HG03469 (cell line): Measurements from ENCODE around the gene LYL1.

Source experiments
- ATAC-seq: cut with Tn5 transposase; IDR thresholded peaks from one replicate; pipeline ENCODE4 v1.9.1; 2021; ENCODE audit warnings: mild to moderate bottlenecking, moderate library complexity, moderate number of reproducible peaks; ENCODE audit not compliant: unreplicated experiment

Gene LYL1

DNA sequence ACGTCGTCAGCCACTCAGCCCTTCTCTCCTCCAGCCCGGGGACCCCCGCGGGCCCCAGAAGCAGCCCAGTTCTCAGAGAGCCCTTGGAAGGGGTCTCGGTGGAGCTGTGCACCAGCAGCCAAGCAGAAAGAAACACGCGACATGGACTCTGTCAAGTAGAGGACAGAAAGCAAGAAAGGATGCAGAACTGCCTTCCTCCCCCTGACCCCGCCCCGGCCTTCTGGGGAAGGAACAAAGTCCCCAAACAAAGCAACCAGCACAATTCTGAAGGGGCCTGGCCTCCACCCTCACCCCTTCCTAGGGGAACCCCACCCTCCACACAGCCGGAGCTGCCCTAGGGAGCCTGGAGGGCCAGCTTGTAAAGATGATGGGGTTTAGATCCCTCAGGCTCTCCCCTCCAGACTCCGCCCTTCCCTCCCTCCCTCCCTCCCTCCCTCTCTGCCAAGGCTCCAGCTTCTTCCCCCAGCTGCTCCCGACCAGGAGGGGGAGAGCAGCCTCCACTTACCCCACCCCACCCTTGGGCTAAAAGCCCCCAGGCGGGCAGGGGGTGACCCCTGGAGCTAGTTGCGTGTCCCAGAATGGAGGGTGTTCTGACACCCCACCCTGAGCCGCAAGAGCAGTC lies 7.8 kb downstream of the LYL1 start:
- no peak for ATAC-seq

DNA sequence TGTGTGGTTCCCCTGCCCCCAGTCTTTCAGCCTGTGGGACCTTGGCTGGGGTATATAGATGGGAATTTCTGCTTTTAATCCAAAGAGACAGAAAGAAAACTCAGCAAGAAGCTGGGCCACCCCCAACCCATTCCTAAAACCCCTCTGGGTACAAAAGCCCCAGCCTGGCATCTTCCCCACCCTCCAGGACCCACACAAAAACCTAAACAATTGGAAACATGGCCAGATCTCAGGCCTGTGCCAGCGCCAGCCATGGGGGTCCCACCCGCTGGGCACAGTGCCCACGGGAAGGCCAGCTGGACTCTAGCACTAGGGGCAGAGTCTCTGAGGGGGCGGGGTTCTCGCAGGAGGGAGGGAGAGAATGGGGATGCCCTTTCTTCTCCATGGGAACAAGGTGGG lies 8.6 kb downstream of the LYL1 start:
- ATAC-seq = no peak

DNA sequence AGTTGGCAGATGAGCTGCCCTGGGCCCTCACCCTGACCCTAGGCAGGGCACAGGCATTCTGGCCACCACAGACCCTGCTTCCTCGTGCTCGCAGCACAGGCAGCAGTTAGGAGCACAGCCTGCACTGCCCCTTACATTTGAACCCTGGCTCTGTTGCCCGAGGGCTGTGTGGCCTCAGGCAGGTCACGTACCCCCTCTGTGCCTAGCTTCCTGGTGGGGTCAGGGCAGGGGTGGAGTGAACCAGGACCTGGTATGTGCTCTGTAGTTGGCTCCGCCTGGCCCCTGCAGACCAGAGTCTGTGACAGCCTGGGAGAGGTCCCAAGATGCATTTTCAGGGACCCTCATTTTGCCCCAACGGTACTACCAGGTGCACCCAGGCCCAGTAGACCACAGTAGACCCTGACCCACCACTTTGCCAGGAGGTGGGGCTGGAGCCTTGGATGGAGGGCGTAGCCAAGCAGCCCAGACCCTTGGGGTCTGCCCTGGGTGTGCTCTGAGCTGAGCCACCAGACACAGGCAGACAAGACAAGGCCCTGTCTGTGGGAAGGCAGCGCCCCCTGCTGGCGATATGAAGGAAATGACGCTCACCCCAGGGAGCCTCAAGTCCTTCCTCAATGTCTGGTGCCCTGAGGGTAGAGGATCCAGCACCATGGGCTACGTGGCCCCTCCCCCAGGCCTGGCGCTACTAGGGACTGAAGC lies 9.1 kb downstream of the LYL1 start:
- no peak for ATAC-seq

DNA sequence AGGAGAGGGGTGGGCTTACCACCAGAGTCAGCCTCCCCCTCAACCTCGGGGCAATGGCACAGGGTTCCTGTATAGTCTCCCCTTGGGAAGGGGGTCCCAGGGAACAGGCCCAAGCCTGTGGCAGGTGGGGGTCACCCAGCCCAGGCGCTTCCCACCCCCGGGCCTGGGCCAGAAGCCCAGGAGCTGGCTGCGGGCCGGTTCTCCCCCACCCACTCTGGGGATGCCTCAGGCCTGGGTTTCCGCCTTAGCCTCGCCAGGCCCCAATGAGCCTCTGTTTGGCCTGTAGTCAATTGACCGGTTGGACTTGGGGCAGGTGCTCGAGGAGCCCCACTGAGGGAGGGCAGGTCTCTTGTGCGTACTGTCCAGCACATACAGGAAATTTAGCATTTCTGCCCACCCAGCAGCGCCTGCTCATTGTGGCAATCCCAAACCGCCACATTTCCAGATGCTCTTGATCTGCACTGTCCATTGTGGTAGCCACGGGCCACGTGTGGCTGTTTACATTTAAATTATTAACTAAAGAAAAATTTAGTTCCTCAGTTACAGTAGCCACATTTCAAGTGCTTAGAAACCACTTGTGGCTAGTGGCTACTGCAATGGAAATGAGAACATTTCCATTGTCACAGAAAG lies 9.9 kb downstream of the LYL1 start:
- no peak for ATAC-seq

DNA sequence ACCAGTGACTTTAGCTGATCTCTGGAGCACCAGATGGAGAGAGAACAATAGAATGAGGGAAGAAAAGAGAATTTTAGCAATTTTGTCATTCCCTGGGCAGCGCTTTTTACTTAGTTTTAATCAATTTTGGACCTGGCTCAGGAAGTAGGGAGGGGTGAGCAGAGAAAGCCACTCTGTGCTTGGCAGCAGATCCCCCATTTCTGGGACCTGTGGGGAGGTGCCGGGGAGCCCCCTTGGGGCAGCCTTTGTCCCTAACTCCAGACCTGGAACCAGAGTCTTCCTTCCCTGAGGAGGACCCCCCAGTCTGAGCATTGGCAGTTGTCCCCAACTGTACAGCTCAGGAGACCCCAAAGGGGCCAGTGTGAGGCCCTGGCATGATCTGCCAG lies 10.5 kb downstream of the LYL1 start:
- no peak for ATAC-seq

DNA sequence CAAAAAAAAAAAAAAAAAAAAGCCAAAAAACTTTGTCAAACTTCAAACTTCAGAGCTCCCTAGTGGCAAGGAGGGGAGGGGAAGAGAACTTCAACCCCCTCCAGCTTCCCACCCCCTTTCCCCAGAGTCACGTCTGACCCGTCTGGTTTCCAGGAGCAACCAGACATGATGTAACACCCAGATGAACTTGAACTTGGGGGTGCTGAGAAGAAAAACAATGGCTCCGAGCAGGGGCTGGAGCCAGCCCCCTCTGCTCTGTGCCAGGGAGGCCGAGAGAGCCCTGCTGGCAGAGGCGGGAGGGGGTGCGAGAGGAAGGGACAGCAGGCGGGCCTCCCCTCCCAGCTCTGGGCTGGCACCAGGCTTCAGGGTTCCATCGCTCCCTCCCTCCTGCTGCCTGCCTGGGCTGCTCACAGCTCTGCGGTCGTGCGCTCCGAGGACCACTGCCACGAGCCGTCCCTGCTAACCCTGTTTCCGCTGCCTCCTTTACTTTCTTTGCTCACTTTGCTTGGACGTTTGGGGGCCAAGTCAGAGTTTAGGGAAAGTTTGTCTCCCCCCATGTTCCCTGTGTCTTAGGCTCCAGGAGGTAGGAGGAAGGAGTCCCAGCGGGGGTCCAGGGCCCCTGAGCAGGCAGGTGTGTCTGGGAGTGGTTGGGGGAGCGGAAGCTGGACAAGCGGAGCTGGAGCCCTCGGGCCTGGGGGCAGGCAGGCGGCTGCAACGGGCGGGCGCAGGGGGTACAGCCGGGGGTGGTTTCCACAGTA lies 11.1 kb downstream of the LYL1 start:
- no peak for ATAC-seq

DNA sequence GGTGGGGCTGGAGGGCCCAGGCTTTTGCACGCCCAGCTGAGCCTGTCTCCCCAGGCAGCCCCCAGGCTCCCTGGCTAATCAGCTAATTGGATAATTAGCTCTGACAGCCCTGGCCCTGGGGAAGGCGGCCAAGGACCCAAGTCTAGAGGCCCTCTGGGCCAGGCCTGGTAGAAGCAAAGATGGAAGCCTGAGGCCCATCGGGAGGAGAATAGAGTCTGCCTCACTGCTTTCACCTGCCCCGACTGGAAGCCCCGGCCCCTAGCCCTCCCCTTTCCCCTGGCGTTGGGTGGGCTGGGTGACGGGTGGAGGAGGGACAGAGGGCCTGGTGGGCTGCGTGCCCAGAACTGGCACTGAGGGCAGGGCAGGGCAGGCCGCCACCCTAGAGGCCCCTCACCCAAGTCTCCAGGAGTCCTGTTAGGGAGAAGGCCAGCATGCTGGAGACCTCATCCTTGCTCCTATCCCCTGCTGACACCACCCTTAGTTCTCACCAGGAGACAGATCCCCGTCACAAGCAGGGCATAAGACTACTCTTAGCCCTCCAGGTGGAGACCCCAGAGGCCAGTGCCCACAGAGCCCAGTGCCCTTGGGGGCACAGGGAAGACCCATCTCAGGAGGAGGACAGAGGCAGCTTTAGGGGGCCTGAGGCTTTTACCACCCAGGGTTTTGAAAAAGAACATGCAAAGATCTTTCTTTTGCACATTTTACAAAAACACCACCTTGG lies 12.0 kb downstream of the LYL1 start:
- ATAC-seq = no peak

DNA sequence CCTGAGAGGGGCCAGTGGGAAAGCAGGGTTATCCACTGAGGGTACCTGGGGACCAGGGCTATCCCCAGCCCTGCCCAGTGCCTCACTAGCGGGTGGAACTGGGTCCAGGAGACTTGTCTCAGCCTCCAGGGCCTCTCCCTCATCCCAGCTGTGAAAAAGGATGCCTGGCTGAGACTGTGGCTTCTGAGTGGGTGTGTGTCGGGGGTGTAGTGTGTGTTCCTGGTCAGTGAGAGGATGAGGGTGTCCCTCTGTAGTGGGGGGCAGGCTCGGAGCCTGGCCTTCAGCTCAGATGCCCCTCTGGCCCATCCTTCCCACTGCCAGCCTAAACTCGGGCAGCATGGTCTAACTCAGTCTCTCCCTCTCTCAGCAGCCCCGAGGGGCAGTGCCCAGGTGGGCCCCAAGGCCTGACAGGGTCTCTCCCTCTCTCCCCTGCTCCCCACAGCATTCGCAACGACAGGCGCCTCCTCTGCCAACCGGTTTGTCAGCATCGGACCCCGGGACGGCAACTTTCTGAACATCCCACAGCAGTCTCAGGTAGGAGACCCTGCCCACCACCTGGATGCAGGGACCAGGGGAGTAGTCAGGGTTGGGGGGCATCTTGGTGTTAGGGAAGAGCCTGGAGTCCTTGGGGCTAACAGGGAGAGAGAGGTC lies 12.7 kb downstream of the LYL1 start:
- no peak for ATAC-seq

DNA sequence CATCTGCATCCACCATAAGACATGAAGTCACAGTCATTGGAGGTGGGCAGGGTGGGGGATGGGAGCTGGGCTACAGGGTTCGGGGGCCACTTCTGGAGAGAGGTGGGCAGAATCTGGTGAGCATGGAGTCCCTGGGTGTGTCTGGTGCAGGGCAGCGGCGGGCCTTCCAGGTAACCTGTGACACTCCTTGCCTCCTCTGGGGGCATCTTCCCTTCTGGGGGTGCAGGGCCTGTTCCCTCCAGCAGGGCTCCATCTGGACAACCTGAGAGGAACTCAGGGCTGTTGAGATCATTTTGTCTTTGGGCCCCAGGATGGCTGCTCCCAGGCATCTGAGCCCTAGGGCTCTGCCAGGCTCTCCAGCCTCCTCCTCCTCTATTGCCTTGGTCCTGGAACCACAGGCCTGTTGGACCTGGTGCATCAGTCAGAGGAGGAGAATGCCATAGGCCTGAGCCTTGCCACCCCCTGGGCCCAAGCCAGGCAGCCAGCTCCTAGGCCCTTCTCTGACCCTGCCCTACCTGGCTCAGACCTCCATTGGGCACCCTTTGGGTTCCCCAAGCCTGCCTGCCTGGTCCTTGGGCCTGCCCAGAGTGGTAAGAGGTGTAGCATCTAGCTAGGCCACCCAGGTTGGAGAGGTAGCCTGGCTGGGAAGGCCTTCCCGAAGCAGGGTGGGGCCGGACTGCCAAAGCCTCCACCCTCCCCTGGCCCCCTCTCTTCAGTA lies 13.4 kb downstream of the LYL1 start:
- no peak for ATAC-seq

DNA sequence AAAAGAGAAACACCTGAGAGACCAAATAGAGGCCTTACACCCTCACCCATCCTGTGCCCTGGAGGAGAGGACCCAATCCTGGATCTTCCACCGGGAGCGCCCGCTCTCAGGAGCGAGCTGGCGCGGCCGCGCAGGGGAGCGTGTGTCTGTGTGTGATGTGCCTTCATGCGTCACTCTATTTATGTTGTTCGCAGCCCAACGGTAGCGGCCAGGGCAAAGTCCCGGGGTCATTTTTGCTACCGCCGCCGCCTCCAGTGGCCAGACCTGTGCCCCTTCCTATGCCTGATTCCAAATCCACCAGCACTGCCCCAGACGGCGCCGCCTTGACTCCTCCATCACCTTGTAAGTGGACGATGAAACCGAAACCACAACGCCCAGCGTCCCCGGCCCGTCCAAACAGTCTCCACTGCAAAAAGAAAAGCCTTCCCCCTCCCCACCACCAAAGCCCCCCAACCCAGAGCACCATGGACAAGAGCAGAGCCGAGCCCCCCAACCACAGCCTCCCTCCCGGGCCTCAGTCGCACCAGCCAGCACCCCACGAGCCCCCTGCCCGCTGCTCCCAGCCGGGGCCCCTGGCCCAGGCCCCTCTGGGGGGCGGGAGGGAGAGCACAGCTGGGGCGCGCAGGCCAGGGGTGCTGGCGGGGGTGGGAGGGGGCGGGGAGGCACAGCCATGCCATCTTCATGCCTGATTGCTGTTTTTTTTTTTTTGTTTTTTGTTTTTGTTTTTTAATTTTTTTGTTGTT lies 14.7 kb downstream of the LYL1 start:
- no peak for ATAC-seq

DNA sequence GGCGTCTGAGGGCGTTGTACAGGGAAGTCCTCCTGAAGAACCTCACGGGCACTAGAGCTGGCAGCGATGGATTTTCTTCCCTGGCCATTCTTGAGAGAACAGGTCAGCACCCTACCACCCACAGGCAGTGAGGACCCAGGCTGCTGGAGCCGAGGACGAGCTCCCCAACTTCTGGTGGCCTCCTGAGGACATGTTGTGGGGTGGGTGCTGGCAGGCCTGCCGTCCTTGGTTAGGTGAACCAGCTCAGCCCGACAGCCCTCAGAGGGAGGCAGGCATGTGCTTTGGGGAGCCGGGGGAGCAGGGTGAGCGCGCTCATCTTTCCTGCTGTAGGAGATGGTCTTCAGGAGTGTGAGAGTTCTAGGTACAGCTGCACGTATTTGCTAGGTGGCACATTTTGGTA lies 15.4 kb downstream of the LYL1 start:
- no peak for ATAC-seq

DNA sequence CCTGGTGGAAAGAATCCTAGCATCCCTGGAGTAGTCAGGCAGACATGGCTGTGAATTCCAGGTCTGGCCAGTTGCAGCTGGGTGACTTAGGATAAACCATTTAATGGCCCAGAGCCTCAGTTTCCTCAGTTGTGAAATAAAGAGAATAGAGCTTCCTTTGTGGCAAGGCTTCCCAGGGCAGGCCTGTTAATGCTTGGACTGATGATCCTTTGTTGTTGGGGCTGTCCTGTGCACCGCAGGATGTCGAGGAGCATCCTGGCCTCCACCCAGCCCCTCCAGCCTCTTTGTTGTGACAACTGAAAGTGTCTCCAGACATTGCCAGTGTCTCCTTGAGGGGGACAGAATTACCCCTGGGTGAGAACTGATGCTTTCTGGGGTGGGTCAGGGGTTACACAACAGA lies 16.3 kb downstream of the LYL1 start:
- ATAC-seq = no peak

DNA sequence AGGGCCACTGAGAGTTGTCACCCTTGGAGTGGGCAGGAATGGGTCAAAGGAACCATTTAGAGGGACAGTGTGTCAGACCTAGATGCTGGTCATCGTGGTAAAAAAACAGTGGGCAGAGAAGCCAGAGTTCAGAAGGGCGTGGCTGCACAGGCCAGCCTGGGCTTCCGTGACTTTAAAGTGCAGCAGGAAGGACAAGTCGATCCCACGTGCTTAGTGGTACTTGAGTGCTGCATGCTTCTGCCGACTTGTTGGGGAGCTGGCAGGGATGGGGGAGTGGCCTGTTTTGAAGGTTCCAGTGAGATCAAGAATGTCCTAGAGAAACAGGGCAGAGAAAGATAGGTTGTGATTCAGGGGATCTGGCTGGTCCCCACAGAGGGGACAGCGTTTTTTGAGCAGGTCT lies 17.0 kb downstream of the LYL1 start:
- no peak for ATAC-seq

DNA sequence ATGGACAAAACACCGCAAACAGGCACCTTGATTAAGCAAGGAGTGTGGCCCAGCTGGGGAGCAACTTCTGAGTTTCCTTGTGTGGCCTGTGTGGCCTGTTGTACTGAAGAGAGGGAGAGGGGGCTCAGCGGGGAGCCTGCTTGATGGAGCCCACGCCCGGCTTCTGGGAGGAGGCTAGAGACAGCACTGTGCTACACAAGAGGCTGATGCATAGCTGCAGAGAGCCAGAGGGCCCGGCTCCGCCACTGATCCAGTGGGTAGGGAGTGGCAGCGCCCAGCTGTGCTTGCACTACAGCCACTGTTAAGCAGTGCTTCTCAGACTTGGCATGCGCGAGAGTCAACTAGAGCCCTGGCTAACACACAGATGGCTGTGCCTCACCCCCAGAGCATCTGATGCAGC lies 19.0 kb downstream of the LYL1 start:
- ATAC-seq = no peak

DNA sequence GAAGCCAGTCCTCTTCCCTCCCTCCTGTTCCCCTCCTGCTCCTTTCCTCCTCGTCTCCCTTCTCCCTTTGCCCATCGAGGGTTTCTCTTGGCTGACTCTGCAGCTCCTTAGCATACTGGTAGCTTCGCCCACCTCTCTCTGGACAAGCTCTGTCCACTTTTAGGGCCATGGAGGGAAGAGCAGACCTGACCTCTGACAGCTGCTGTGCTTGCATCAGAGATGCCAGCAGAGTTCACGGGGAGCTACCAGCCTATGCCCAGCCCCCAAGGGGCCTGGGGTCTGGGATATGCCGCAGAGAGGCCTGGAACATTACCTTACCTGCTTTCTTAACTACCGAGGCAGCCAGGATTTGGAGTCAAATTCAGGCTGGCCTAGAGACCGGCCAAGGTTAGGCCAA lies 19.7 kb downstream of the LYL1 start:
- ATAC-seq = no peak

DNA sequence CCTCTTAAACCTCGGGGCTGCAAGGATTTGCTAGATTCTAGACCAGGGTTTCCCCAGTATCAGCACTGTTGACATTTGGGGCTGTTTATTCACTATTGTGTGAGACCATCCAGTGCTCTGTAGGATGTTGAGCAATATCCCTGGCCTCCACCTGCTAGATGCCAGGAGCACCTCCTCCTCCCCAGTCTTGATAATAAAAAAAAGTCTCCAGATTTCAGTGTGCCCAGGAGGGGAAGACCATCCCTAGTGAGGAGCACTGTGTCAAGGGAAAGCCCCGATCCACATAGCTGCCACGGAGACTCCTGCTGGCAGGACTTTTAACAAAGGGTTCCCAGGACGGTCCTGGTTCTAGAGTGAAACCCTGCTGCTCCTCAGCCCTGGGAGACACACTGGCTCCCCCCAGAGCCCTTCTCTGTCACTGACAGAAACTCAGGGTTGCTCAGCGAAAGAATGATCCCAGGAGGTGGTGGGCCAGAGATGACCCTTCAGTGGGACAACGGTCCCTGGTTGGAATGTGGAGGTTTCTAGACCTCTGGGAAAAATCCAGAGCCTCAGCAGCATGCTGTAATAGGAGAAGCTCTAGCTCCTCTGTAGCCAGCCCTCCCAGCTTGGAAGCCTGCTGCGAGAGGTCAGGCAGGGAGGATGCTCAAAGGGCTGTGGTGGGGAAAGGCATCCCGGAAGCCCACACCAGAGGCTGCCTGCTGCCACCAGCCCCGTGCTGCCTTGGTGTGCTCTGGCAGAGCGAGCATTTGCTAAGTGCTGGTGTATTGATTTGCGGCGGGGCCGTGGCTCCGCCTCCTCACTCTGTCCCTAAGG lies 20.3 kb downstream of the LYL1 start:
- ATAC-seq = no peak

DNA sequence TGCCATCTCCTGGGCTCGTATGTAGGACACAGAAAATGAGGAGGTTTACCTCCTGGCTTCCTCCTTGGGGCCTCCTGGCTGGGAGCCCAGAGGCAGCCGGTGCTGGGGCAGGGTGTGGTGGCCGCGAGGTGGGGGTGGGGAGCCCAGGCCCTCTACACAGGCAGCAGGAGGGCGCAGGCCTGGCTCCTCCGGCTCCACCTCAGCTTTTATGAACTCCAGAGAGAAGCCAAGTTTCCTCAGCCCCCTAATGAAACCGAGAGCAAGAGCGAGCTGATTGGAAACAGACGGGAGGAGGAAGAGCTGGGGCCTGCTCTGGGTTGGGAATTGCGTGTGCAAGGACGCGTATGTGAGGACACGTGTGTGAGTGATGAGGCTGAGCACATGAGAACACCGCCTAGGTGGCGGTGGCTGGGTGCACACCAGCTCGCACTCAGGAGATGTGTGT lies 23.1 kb downstream of the LYL1 start:
- no peak for ATAC-seq

DNA sequence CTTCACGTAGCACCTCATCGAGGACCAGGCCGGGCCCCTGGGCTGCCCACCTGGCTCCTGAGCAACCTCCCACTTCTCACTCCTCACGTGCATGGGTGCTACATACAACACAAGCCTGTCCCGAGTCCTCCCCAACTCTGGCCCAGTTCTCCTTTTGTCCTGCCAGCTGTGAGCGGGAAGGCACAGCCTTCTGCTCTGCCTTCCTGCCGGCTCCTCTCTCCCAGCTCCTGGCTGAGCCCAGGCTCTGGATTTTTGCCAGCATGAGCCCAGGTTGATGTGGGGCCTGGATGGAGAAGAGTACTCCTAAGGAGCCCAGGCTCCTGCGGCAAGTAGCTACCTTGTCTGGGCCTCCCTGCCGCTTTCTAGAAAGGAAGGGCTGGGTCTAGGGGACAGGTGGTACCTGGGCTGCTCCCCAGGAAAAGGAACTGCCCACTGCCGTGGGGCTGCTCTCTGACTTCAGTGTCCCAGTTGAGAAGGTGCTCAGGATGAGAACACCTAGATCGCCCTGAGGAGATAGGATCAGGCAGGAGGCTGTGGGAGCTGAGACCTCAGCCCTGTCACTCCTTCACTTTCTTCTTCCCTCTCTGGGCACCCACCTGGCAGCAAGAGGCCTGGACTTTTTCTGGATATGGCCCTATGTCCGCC lies 23.6 kb downstream of the LYL1 start:
- no peak for ATAC-seq
